Anterior cingulate cortex (tissue), 58 donors: ENCODE results near the gene NDUFAF7.
"Not testable (repeated sequence)": the region's sequence is repeated elsewhere in the genome, so short reads cannot be mapped to it uniquely, and the experiment has no call there.

Experiments used
- DNase-seq, 58 donors: peaks; one replicate each; lab custom pipeline; 2025; lab: John Stamatoyannopoulos, UW

Gene NDUFAF7, protein sequence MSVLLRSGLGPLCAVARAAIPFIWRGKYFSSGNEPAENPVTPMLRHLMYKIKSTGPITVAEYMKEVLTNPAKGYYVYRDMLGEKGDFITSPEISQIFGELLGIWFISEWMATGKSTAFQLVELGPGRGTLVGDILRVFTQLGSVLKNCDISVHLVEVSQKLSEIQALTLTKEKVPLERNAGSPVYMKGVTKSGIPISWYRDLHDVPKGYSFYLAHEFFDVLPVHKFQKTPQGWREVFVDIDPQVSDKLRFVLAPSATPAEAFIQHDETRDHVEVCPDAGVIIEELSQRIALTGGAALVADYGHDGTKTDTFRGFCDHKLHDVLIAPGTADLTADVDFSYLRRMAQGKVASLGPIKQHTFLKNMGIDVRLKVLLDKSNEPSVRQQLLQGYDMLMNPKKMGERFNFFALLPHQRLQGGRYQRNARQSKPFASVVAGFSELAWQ

DNA sequence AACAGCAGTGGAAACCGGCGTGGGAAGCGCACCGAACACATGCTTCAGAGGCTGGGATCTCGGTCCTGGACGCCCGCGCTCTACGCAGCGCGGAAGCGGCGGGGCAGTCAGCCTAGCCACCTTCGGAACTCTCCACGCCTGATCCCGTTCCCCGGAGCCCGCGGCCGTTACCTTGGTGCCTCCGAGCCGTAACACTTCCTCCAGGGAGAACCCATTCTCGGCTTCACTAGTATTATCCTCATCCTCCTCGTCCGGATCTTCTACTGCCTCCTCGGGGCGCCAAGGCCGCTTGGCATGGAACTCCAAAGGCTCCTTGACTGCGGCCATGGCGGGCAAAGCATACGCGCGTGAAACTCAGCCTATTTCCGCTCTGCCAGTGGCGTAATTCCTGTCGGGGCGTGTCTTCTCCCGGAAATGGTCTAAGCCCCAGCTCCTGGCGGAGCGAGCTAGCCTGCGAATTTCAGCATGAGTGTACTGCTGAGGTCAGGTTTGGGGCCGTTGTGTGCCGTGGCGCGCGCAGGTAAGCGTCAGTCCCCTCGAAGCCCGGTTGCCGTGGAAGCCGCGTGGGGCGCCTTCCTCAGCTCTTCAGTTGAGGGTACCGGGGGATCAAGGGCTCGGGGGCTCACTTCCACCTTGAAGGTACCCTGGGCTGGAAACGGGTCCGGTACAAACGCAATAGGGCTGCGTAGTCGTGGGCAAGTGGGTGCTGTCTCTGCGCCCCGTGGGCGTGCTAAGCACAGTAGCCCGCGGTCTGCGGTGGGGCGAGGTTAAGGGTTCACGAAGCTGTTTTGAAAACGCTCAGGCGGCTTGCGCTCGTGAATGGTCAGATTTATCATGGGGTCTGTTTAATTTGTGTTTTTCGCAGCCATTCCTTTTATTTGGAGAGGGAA is at the start of gene NDUFAF7, which contains the start of gene CEBPZ:
Gene NDUFAF7 (plus strand): TSS at position 418 of the 890 bp plus-strand sequence. CDS start 48 bp downstream, at position 466.
Gene CEBPZ (minus strand): TSS at position 356 of the 890 bp plus-strand sequence. CDS start 29 bp downstream, at position 327.
- DNase-seq: peak; percentile 36 to 94 (median 86)

DNA sequence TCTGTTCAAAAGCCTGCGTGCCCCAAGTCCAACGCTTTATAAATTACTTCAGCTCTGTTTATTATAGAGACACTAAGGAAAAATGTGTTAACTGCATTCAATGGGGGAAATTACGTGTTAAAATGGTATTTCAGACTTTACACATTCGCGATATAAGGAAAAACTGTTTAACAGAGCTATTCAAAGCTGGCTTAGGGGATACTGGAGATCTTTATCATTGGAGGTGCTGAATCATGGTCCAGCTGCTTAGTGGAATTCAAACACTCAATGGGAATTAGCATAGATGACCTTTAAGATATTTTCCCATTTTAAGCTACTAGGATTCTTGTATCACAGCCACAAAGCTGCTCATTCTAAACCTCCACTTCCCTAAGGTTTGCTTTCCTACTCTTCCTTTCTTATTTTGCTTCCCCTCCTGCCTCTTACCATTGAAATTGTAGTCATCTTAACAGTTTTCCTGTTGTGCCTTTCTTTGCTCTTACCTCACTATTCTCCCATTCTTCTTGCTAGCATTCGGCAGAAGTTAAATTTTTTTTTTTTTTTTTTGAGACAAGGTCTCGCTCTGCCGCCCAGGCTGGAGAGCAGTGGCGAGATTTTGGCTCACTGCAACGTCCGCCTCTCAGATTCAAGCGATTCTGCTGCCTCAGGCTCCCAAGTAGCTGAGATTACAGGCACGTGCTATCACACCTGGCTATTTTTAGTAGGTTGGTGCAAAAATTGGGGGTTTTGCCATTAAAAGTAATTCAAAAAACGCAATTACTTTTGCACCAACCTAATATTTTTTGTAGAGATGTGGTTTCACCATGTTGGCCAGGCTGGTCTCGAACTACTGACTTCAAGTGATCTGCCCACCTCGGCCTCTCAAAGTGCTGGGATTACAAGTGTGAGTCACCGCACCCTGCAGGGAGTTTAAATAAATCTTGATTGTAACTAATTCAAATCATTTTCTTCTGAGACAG is 49.5 kb upstream of the NDUFAF7 start:
- DNase-seq: no peak

DNA sequence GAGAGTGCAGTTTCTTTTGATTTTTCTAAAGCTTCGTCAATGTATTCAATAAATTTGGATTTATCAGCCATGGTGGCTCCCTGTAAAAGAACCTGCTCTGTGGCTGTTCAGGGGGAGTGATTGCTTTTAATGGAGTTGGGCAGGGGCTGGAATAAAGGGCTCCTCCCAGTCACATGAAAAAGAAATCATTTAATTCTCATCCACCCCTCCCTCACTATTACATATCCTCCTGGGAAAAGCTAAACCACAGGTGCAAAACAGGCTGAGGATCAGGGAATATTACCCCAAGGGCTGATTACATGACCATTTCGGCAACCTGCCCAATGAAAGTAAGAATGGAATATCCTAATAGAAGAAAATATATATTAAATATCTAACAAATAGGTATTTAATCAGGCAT is 42.9 kb upstream of the NDUFAF7 start, which contains the start of gene SULT6B1:
Gene SULT6B1 (minus strand): TSS at position 101 of the 400 bp plus-strand sequence. CDS start 30 bp downstream, at position 71.
- DNase-seq: no peak

DNA sequence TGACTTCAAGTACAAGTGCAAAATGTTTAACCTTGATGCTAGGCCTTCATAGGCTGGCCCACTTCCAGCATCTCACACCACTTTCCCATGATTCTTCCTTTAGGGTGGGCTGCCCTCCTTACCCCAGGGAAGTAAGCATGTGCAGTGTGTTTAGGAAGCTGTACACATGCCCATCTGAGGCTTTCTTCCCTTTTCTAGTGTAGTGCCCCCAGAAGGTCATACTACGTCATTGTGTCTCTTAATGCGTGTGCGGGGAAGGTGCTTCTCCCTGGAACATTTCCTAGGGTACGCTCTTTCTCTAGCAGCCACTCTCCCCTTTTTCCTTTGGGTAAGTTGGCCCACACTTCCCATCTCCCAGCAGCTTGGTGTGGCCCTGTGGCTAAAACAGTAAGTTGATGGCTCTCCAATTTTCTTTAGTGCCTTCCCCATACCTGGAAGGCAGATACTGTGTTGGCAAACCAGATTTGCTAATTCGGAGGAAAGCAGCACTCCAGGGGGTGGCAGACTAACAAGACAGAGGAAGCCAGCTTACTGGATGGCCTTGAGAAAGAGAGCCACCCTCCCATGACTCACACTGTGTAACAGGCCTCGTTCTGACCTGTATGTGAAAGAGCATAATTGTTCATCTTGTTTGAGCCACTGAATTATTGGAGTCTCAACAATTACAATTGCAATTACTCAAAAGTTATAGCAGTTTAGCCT is 41.9 kb upstream of the NDUFAF7 start:
- DNase-seq: peak in 5 of 58 donors; percentile 4 to 19 (median 6)

DNA sequence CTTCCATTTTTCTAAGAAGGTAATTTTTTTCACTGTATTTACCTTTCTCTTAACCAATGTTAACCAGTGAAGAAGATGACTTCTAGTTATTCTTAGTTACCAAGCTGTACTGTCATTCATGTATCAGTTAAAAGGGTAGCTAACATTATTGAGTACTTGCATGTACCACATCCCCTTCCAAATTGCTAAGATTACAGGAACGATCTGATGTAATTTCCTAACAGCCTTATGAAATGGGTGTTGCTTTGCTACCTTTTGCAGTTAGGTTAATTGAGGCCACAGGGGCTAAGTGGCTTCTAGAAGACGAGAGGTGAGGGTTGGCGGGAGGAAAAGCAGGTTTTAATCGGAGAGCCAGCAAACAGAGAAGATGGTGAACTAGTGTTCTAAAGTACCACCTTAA is 41.2 kb upstream of the NDUFAF7 start:
- DNase-seq: no peak

DNA sequence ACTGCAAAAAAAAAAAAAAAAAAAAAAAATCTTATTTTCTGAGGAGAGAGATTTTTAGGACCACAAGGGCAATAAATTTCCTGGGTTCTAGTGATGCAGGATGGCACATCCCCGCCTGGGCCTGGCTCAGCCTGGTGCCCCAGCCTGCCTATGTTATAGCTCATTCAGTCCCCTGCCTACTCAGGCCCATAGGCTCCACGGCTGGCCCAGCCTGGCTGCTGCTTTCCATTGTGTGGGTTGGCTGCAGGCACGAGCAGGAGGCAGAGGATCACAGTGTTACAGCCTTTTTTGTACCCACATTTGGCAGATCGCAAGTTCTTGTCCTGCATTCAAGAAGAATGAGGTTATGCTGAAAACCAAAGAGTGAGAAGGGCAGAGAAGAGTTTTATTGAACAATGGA is 40.2 kb upstream of the NDUFAF7 start:
- DNase-seq: no peak

DNA sequence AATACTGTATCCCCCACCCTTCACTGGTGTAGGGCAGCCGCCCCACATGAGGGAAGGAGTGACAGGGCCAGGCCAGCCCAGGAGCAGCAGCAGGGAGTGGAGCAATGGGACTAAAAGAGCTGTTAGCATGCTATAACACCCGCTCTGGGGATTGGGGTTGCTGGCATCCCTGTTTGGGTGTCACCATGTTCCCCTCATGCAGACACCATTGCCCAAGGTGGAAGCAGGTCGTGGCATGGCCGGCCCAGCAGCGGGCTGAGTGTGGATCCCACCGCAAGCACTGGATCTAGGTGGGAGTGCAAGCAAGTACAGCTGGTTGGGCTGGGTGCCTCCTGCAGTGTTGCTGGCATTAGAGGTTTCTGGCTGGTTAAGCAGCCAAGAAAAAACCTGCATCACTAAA is 39.7 kb upstream of the NDUFAF7 start:
- DNase-seq: no peak

DNA sequence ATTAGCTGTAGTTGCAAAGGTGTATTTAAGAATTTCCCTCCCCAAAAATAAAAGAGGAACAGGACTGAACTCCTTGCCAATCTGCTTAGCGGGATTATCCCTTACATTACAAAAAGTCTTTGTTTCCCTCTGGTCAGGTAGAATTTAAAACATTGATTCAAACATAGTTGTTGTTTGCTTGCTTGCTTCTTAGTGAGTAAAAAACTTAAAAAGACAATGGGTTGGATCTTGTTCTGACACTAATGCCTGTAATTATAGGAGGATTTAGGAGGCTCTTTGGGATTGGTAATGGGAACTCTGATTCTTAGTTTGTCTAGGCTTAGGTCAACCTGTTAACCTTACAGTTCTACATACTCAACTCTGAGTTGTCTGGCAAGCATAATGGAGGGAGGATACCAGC is 38.9 kb upstream of the NDUFAF7 start:
- DNase-seq: no peak

DNA sequence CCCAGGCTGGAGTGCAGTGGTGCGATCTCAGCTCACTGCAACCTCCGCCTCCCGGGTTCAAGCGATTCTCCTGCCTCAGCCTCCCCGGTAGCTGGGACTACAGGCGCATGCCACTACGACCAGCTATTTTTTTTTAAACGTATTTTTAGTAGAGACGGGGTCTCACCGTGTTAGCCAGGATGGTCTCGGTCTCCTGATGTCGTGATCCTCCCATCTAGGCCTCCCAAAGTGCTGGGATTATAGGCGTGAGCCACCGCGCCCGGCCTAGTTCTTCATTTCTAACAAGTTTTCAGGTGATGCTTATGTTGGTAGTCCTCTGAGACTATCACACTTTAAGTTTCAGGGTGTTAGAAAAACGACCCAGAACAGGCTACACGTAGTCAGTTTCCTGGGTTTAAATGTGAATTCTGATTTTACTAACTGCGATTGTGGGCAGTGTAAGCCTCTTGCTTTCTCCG is 35.6 kb upstream of the NDUFAF7 start:
- not testable (repeated sequence) for DNase-seq

DNA sequence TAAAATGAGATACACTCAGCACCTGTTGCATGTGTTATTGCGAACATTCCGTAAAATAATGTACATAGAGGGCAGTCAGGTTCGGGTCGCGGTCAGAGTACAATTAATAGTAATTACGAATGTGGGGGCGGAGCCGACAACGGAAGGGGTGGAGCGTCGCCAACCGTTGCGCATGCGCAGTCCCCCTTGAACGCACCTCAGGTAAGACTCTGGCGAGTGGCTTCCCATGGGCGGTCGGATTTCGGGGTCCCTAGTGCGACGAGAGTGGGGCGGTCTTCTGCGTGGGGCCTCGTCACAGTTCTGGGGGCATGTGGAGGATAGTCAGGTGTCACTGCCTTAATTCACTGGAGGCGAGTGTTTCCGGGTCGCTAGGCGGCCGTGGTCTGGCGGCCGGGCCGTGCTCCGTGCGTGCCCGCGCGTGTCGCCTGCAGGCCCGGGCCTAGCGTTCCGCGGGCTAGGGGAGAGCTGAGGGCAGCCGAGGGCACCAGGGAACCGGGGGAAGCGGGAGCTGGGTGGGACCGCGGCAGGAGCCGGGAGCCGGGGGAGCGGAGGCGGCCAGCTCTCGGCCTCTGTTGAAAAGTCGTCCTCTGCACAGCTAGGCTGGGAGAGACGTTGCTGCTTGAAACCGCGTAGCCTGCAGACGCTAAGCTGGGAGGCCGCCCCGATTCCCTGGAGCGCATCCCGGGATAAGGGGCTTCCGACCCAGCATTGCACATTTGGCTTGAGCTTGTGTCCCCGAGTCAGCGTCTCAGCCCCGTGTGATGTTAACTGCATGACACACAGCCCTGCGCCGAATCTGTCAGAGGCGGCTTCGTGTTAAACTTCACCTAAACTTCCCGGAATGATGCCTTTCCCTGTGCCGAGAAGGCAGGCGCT is 34.9 kb upstream of the NDUFAF7 start, which contains the start of gene CEBPZOS:
Gene CEBPZOS (plus strand): TSS at position 177 of the 876 bp plus-strand sequence. CDS start 3,209 bp downstream, outside the sequence.
- DNase-seq: peak in 57 of 58 donors; percentile 19 to 92 (median 73)

DNA sequence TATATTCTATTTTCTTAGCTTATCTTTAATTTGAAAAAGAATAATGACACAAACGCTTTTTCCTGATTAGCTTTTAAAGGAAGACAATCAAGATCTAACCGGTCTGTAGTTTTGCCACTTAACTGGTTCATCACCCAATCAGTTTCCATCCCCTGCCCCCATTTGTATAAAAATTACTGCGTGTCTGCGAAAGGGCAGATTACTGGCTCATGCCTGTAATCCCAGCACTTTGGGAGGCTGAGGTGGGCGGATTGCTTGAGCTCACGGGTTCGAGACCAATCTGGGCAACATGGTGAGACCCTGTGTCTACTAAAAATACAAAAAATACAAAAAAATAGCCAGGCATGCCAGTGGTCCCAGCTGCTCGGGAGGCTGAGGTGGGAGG is 32.8 kb upstream of the NDUFAF7 start:
- no peak for DNase-seq

DNA sequence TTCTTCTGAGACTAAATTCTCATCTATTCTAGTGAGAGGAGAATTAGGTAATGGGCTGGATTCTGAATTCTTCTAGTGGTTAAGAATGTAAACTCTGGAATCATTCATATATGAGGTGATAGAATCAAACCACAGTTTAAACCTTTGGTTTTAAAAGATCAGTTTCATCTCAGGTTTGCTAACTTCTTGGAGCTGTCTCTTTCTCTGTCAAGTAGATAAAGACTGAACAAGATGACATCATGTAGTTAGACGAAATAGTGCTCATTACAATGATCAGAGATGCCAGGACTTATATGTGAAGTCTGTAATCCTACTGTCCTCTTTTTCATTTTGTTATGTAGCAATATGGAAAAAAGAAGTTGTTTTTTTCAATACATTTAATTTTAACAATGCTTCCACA is 30.2 kb upstream of the NDUFAF7 start:
- DNase-seq: no peak

DNA sequence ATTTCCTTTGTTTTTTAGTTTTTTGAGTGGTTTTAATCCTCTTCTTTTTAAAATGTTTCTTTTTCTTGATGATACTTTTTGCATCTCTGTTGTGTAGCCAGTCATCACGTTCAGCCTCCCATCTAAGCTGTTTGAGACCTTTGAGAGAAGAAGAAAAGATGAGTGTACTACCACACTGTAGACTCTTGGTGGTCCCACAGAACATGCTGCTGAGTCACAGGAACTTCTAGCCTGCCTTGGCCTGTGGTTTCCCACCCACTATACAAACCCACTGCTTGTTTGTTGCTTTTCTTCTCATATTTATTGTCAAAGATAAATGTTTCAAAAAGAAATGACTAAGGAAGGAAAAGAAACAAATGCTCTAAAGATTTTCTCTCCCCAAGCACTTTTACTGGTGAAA is 29.7 kb upstream of the NDUFAF7 start:
- no peak for DNase-seq

DNA sequence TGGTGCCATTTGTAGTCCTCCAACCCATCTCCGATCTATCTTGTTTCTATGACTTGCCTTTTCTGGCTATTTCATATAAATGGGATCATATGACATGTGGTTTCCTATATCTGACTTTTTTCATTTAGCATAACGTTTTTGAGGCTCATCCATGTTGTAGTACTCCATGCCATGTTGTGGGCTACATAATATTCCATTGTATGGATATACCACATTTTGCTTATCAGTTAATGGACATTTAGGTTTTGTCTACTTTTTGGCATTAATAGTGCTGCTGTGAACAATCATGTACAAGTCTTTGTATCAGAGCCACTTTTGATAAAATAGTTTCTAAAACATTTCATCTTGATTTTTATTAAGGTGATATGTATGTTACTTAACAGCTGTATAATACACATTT is 27.8 kb upstream of the NDUFAF7 start:
- no peak for DNase-seq

DNA sequence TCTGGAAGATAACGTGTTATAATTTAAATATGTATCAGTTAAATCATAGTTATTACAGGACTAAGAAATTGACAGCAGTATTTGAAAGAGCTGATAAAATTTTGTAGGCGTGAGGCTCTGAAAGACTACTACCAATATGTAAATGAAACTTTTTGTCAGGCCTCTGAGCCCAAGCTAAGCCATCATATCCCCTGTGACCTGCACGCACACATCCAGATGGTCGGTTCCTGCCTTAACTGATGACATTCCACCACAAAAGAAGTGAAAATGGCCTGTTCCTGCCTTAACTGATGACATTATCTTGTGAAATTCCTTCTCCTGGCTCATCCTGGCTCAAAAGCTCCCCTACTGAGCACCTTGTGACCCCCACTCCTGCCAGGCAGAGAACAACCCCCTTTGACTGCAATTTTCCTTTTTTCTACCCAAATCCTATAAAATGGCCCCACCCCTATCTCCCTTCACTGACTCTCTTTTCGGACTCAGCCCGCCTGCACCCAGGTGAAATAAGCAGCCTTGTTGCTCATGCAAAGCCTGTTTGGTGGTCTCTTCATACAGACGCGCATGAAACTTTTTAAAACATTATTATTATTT is 26.3 kb upstream of the NDUFAF7 start:
- DNase-seq: not testable (repeated sequence)

DNA sequence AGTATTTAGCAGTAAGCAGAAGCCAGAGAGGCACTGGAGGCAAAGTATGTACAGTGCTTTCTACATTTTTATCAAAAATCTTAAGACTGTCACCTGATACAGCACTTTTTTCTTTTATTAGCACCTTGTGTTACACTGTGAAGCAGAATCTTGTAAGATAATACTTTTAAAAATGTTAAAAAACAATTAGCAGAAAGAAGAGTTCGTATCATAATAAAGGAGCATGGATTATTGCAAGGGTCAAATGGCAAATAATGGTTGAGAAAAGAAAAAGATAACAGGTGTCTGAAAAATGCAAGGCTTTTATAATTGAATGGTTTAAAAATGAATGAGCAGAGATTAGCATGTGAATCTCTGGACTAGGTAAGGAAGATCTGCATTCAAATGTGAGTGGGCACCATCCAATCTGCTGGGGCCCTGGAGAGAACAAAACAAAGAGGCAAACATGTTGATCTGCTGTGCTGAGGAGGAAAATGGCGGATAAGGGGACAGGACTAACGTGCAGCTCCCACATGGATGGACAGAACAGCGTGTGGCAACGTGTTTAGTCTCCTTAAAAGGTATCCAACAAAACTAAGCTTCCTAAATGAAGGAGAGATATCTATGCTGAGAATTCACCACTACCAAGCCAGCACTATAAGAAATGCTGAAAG is 25.6 kb upstream of the NDUFAF7 start:
- DNase-seq: no peak

DNA sequence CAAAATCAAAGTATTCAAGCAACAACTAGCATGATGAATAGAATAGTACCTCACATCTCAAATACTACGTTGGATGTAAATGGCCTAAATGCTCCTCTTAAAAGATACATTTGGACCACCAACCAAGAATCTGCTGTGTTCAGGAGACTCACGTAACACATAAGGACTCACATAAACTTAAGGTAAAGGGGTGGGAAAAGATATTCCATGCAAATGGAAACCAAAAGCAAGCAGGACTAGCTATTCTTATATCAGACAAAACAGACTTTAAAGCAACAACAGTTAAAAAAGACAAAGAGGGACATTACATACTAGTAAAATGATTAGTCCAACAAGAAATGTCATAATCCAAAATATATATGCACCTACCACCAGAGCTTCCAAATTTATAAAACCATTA is 24.7 kb upstream of the NDUFAF7 start:
- not testable (repeated sequence) for DNase-seq
